ENCODE data around the gene DHRS7C.

Gene DHRS7C

DNA sequence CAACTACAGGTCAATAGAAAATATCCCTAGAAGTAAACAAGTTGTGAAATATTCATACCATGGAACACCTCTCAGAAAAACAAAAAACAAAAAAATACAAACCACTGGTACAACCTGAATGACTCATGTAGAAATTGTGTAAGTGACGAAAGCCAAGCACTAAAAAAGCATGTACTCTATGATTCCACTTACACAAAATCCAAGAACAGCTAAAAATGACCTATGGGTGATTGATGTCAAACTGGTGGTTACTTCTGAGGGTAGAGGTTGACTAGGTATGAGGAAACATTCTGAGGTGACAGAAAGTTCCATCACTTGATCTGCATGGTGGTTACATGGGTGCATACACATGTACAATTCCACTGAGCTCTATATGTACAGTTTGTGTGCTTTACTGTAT is 31.1 kb downstream of the DHRS7C start:
- no peak for DNase-seq

DNA sequence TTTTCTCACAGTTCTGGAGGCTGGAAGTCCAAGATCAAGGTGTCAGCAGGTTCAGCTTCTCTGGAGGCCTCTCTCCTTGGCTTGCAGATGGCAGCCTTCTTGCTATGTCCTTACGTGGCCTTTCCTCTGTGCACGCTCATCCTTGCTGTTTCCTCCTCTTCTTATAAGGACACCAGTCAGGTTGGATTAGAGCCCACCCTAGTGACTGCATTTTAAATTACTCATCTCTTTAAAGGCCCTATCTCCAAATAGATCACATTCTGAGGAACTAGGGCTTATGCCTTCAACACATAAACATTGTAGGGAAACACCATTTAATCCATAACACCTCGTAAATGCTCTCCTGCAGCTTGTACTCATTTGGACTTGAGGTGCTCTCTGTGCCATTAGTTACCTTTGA is 36.3 kb downstream of the DHRS7C start:
- no peak for DNase-seq

DNA sequence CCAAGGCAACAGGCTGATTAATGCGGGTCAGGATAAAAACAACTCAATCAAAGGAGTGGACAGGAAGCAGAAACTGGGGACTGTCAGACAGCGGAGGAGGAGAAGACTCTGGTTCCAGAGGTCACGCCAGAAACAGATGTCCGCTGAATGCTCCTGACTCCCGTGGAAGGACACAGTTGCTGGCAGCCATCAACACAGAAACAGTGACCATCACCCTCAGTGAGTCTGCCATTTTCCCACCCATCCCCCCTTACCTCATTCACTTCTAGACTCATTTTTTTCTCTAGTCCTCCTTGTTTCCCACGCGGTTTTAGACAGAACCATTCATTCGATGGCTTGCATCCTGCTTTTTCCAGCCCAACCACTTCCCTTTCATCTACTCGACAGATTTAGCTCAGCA is 40.9 kb downstream of the DHRS7C start:
- no peak for DNase-seq

DNA sequence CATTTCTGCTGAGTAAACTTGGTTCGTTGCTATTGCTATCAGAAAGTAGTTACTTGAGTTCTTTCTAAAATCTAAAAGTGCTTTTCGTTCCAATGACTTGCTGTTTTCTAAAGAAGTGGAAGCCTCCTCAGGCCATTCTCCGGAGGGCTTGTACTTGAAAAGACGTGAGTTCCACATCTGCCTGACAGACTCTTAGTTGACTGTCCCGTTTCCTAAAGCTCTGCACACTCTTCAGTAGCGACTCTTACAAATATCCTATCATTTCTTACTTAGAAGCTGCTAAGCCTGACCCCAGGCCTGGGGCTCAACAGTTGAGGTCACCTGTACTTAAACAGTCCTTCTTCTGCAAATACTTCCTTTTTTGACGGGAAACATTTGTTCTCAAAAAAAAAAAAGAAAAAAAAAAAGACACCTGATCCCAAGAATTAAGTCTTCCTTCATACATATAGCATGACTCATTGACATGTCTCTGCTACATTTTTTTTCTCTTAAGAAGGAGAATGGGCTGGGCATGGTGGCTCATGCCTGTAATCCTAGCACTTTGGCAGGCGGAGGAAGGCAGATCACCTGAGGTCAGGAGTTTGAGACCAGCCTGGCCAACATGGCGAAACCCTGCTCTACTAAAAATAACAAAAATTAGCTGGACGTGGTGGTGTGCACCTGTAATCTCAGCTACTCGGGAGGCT is 61.5 kb downstream of the DHRS7C start:
- DNase-seq, result no peak

- DNase-seq, result no peak
Measured at GRCh38 chr17:9729034-9729650, 62.2 kb downstream of the DHRS7C start.

DNA sequence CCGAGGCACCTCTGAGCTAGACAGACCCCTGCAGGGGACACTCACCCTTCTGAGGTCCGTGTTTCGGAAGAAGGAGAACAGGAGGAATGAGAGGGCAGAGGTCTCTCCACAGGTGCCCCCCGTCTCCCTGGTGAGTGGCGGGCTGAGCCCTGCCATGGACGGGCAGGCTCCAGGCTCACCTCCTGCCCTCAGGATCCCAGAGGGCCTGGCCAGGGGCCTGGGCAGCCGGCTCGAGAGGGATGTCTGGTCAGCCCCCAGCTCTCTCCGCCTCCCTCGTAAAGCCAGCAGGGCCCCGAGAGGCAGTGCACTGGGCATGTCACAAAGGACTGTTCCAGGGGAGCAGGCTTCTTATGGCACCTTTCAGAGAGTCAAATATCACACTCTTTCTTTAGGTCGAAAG is 62.8 kb downstream of the DHRS7C start:
- no peak for DNase-seq

DNA sequence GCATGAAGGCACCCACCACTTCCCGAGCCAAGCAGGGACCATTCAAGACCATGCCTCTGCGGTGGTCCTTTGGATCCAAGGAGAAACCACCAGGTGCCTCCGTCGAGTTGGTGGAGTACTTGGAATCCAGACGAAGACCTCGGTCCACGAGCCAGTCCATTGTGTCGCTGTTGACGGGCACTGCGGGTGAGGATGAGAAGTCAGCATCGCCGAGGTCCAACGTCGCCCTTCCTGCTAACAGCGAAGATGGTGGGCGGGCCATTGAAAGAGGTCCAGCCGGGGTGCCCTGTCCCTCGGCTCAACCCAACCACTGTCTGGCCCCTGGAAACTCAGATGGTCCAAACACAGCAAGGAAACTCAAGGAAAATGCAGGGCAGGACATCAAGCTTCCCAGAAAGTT is 63.4 kb downstream of the DHRS7C start:
- DNase-seq, result no peak

DNA sequence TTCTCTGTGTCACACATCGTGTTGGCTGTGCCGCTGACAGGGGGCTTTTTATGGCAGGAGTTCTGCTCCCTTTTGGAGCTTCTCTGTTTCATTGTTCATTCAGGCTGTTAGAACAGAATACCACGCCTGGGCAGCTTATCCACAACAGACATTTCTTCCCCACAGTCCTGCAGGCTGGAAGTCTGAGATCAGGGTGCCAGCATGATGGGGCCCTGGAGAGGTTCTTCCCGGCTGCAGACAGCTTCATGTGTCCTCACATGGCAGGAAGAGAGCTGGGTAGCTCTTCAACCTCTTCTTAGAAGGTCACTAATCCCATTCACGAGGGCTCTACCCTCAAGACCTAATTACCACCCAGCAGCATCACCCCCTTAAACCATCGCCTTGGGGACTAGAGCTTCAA is 65.1 kb downstream of the DHRS7C start:
- no peak for DNase-seq

DNA sequence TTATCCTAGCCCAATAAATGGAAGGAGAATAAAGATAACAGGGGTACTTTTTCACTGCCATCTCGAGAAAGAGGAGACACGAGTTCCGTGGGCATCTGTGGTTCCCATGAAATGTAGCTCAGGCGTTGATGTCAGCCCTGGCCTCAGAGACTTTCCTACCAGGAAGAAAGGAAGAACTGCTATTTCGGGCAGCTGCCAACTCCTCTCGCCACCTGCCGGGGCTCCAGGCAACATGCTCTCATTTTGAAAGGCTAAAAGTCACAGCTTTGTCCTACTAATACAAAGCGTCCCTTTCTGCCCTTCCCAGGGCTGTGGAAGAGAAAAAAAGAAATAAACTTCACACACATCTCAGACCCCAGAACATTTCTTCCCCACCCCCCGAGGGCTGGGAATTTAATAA is 65.8 kb downstream of the DHRS7C start:
- no peak for DNase-seq

All from NCI-H1417 treated with DMSO at 0.1 percent for 48 hours (cell line).